Muscle of back (tissue), 11 donors: ENCODE data around the gene FADD. TPM values are rescaled to one million over a fixed set of nuclear protein-coding genes. Genes with fewer than 3 reads are reported as not detected.
A peak's percentile ranks its signal among the peaks of the same experiment; 100 is the strongest.

ENCODE experiments used
- DNase-seq, 3 donors: peaks; one replicate each; pipeline versions ENCODE4 v3.0.0 to v3.0.0-alpha.2; 2013
- polyA plus RNA-seq, 10 donors: library from polyadenylated mRNA; unstranded; fragments of 120-200 nt; gene quantifications; one replicate each; pipeline ENCODE4 v1.2.1, GENCODE V29; 2013; ENCODE audit not compliant: insufficient read length in 10 of 10

Gene FADD
- polyA plus RNA-seq, 10 donors: 7.0 to 13.9 (median 9.2) TPM

DNA sequence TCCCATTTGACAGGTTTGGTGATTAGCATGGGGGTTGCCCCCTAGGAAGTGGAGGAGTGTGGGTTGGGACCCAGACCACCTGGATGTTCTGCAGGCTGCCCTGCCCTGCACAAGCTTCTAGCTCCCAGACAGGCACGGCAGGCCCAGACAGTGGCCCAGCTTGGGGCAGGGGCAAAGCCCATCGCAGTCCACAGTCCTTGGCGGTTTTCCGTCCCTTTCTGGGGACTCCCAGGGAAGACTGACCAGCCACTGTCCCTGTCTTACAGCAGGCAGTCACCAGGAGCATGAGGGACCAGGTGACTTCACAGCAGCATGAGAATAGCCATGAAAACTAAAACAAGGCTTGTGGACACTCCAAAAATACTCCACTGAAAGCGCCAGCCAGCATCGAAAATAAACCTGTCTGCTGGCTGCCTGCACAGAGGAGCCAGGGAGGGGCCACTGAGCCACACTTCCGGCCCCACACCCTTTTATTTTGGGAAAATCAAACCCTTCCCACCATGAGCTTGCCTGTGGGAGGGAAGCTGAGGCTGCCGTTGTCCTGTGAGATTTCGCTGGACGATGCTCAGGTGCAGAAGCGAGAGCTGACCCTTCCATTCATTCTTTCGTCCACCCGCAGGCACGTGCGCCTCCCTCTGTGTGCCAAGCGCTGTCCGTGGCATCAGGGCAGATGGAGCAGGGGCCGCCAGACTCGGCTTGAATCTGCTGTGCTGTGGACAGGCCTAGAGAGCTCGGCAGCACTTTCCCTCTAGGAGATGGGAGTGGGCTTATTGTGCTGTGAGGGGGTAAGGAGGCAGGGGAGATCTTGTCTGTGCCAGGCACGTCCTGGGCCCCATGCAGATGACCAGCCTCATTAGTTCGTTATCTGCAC is 28.0 kb downstream of the FADD start:
- DNase-seq: no peak

DNA sequence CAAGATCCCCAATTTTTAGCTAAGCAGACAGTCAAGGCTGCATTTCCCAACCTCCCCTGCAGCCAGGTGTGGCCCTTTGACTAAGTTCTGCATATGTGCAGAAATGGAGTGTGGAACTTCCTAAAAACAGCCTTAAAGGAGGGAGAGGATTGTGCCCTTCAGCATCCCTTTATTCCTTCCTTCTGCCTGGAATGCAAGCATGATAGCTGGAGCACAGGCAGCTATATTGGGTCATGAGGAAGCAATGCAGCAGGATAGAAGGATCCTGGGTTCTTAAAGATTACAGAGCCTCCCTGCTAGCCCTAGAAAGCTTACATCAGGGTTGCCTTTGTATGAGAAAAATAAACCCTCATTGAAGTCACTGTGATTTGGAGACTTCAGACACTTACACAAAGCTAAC is 29.9 kb downstream of the FADD start:
- DNase-seq: no peak

DNA sequence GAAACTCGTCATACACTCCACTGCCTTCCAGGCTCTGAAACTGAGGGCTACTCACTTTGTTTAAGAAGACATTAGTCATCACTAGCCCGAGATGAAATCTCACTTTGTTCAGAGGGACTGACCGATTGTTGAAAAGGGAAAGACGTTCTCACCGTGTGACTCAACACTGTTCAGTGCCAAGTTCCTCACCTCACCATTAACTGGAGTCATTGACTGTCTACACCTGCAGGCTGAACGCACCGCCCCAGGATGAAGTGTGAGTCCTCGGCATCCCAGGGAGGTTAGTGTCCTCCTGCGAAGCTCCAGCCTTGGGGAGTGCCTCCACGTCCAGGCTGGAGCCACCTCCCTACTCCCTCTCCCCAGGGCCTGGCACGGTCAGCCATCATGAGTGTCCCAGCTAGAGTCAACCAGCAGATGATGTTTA is 30.4 kb downstream of the FADD start:
- peak in 1 of 3 donors; percentile 15 for DNase-seq

DNA sequence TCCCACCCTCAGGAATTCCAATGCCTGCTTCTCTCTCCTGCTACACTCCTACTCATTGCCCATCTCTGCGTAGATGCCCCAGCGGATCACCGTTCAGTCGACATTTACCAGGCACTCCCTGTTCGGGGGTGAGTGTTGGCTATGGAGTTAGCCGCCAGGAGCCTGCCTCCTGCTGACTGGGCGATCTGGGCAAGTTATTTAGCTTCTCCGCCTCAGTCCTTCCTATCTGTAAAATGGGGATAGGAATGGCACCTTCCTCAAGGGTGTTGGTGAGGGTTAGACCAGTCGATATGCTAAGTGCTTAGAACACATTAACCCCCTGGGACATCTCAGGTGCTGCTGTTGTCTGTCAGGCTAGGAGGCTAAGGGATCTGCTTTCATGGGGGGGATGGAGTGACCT is 30.9 kb downstream of the FADD start:
- DNase-seq: no peak

DNA sequence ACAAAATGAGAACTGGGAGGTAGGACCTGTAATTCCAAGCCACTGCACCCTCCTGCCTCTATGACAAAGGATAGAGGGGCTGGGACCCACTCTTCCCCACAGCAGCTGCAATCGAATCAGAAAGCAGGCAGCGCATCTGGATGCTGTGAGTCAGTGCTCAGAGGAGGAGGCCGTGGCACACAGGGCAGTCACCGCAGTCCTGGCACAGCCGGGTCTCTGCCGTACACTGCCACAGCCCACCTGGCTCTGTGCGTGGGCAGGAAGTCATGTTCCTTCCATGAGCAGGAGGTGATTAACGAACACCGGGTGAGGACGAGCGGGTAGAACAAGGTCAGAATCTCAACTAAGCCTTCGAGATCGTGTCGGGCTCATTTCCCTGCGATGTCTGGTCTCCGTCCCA is 37.2 kb downstream of the FADD start:
- no peak for DNase-seq

DNA sequence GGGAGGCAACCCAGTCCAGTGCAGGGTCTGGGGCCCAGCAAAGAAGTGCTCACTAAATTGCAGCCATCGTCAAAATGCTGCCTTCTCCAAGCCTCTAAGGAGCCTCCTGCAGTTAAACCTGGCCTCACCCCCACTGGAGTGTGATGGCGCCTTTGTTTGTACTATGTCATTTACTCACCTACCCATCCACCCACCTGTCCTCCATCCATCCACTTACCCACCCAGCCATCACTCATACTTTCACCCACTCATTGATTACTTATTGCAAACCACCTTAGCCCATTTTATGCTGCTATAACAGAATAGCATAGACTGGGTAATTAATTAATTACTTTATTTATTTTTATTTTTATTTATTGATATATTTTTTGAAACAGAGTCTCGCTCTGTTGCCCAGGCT is 38.6 kb downstream of the FADD start:
- no peak for DNase-seq

DNA sequence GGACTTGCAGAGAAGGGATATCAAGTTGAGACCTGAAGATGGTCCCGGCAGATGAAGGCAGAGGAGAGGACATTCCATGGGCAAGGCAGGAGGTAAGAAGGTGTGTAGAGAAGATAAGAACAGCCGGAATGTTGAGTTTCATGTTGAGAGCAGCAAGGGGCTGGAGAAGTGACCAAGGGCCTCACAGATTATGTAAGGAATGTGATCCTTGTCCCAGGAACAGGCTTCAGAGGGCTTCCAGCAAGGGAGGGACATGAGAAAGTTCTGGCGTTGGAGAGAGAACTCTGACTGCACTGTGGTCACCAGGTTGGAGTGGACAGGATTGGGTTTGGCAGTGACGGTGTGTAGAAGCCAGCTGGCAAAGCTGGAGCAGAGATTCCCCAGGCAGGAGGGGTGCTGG is 39.8 kb downstream of the FADD start:
- no peak for DNase-seq

DNA sequence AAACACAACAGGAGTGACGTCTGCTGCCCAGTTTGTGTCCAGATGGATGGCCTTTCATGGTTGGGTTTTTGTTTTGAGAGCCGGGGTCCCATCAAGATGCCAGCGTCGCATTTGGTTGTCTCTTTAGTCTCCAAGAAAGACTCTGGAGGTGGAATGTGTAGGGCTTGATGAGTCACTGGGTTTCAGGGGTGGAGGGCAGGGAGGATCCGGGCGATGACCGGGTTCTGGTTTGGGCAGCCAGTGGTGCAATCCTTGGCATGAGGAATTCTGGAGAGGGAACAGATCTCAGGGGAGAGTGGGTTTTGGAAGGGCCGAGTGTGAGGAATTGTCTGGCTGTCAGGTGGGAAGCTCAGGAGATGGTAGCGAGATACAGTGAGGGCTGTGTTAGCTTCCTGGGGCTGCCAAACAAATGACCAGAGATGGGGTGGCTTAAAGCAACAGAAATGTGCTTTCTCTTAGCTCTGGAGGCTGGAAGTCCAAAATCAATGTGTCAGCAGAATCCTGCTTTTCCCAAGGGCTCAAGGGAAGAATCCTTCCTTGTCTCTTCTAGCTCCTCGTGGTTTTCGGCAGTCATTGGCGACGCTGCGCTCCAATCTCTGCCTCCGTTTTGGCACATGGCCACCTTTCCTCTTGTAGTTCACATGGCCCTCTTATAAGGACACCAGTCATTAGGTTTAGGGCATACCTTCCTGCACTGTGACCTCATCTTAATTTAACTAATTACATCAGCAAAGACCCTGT is 41.0 kb downstream of the FADD start:
- DNase-seq: no peak

DNA sequence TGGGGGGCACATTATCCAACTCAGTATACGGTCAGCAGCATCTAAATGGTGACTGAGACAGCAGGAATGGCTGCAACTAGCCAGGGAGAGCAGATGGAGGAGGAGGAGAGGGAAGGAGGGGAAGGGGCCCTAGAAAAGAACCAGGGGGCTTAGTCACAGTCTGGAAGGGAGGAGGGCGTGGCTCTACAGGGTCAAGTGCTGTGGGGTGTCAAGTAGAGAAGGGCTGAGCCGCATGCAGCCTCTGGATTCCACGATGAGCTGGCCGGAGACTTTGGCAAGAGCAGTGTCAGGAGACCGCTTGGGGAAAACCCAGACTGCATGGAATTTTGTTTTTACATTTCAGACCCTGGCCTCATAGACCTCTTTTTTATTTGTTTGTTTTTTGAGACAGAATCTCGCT is 41.6 kb downstream of the FADD start:
- peak in 2 of 3 donors; percentile 22 for DNase-seq

DNA sequence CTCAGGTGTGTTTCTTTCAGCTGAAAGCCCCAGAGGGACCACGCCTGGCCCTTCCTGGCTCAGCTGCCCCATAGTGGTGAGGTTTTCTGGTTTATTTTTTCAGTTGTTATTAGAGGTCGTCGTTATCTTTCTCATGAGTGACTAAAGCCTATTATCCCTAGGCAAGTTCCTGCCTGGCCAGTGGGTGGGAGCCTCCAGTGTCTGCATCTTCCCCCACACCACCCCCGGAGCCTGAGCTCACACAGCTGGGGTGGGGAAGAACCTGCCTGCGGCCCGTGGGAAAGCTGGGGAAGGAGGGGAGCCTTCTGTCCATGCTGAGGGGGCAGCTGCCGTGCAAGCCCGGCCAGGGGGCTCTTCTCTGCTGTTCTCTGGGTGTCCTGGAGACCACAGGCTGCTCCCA is 43.1 kb downstream of the FADD start:
- no peak for DNase-seq

DNA sequence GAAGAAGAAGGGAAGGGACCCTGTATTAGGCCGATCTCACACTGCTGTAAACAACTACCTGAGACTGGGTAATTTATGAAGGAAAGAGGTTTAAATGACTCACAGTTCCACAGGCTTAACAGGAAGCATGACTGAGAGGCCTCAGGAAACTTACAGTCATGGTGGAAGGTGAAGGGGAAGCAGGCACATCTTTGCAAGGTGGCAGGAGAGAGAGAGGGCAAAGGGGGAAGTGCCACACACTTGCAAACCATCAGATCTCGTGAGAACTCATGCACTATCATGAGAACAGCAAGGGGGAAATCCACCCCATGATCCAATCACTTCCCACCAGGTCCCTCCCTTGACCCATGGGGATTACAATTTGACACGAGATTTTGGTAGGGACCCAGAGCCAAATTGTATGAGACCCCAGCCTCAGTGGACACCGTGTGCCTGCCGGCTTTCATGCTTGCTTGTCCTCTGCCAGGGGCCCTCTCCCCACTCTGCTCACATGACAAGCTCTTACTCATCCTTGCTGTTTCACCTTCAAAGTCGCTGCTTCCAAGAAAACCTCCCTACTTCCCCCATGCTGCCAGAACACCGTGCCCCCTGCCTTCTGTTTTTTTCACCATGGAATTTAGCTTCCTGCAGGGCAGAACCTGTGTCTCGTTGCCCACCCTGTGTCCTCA is 44.1 kb downstream of the FADD start:
- no peak for DNase-seq

DNA sequence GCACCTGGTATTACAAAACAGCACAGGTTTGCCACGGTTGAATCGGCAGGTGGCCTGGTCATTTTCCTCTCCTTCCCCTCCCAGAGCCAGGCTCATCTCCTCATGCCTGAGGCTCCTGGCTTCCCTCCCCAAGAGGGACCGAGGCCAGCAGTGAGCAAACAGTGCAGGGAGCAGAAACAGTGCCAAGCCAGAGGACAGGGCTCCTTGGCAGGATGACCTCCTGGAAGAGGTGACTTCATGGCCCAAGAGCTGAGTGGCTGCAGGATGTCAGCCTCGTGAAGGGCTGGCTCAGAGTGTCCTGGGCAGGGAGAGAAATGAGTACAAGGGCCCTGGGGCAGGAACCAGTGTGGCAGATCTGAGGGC is 44.6 kb downstream of the FADD start:
- DNase-seq: no peak

DNA sequence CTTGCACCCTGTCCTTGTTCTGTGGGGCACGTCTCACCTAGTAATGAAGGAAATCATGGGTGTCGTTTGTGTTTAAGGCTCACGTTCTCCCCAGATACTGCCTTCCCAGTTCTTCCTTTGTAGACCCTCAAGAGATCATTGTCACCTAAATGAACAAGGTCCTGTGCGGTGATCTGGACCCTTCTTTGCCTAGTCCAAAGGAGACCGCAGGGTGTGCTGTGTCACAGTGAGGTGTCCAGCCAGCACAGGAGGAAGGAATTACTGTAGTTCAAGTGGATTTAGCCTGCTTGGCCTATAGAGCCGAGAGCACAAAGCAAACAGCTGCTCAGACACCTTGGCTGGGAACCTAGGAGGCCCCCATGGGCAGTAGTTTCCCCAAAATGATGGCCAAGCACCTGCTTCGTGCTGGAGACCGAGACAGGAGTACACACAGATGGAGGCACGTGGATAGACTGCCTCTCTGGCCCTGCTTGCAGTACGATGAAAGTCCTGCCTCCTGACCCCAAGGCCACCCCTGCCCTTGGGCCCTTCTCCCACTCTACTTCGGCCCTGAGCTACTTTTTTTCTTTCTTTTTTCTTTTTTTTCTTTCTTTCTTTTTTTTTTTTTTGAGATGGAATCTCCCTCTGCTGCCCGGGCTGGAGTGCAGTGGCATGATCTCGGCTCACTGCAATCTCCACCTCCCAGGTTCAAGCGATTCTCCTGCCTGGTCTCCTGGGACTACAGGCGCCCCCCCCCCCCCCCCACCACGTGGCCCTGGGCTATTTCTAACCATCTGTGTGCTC is 48.0 kb downstream of the FADD start:
- DNase-seq: peak; percentile 62 to 91 (median 81)

DNA sequence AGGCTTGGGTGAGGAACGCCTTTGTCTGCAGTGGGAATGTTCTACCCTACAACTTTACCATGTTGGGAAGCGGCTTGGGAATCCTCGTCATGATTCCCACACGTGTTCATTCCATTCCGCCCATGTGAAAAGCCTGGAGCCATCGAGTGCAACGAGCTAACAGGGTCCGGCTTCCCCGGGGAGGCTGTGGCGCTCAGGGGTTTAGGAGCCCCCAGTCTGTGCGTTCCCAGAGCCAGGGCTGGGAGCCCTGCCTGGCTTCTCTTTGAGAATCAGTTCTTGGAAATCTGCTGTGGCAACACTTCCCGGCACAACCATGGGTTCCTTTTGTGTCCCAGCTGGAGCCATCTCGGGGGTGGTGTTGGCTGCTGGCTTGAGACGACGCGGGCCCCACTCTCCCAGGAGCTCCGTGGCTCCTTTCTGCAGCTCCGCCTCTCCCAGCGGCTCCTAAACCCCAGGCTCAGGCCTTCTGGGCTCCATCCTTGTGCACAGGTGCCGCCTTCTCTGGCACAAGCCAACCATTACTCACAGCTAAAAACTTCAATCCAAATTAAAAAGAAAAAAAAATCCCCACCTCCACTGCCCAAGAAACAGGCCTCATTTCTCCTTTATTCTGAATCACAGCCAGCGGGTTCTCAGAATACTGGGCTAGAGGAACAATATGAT is 48.7 kb downstream of the FADD start:
- DNase-seq: peak in 2 of 3 donors; percentile 13 to 38

DNA sequence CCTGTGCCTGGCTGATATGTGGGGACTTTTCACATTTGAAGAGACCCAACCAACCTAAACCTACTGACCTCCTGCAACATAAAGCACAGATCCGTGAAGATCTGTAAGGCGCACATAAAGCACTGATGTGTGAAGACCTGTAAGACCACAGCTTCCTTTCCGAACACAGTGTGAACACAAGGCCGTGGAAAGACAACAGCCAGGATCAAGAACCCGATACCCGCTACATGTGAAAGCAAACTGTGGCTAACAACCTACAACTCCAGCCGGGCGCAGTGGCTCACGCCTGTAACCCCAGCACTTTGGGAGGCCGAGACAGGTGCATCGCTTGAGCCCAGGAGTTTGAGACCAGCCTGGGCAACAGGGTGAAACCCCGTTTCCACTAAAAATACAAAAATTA is 49.7 kb downstream of the FADD start:
- DNase-seq: no peak

DNA sequence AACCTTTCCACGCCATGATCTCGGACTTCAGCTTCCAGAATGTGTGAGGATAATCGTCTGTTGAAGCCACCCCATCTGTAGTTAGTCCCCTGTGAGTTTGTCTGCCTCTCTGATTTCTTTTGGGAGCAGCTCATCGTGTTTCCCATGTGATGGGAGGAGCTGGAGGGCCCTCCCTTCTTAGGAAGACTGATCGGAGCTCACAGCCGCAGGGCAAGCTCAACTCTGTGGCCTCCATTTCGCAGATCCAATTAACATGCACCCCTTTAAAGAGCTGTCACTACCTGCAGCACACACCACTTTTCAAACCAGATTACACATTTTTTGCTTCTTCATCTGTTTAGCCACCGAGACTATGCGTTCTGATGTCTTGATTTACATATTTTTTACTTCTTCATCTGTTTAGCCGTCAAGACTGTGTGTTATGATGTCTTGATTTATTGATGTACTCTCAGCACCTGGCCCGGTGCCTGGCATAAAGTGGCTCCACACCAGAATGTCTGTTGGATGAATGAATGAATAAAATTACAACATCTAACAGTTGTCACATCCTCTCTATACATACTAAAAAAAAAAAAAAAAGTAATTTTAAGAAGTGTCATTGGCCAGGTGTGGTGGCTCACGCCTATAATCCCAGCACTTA is 52.5 kb downstream of the FADD start:
- DNase-seq: no peak
